ENCODE results near the gene SLAMF8. TPM values are rescaled to one million over a fixed set of nuclear protein-coding genes. Genes with fewer than 3 reads are reported as not detected.

SLAMF8 gene
- under 1 TPM; 0.53 to 0.55 TPM for total RNA-seq

DNA sequence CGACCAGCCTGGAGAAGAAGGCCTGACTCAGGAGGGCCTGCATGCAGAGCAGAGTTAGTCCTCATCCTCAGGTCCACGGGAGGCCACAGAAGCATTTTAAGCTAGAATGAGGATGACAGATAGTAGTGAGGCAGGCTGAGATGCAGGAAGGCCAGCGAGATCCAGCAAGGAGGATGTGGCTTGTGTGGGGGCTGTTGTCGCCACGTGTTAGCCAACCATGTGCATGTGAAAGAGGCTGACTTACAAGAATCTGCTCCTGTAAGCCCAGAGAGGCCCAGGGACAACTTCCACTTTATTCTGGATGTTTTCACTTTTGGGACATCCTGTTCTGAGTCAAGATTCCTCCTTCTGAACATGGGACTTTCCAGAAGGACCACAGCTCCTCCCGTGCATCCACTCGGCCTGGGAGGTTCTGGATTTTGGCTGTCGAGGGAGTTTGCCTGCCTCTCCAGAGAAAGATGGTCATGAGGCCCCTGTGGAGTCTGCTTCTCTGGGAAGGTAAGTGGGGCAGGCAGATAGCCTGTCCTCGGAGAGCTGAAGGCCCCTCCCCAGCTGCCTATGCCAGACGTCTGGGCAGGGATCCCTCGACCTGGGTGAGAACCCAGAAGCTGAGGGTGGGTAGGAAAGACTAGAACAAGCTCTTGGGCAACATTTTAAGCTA, at the start of gene SLAMF8:
Gene SLAMF8, plus strand, starts transcription at position 433 of the 661 bp plus-strand sequence. Its CDS starts 26 bp downstream, at position 459.
- CTCF ChIA-PET: interaction anchor here (1.1 kb wide), 1 partner anchor 66 kb away, joined by 3 read pairs; no protein-coding TSS in a partner anchor
- DNase-seq: peak; percentile 83
- intact Hi-C loops (cut with micrococcal nuclease): loop anchor here (2.0 kb wide), 1 partner anchor 28 kb away; no protein-coding TSS in a partner anchor
- peaks cover 5% of the 10 kb centered on the region for H3K9me3 Mint-ChIP-seq
- POLR2A ChIA-PET: no interaction called here
- no peak within 1 kb of the TSS for H3K4me3 Mint-ChIP-seq
- peaks cover 42% of the 10 kb centered on the region for H3K4me1 Mint-ChIP-seq (ENCODE audit: low read depth)
- H3K27ac Mint-ChIP-seq: peak within 1 kb of the TSS; percentile 13
- H3K36me3 Mint-ChIP-seq: peaks cover 6% of the 10 kb centered on the region
- H3K27me3 Mint-ChIP-seq: no peaks in the 10 kb centered on the region

DNA sequence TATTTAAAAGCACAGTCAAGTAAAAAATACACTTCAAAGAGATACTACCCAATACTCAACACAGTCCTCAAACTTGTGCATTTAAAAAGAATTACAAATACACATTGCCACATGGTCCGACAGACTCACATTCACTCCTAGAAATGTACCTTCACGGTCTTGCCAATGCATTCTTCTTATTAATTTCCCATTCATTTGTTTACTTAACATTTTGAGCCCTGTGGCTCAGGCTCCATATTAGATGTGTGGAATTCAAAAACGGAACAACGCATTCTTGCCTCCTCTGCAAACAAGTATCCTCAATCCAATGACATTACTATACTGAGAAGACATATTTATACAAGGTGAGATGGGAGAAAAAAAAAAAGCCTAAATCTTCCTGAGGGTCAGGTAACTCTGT, 48.4 kb upstream of the SLAMF8 start:
- CTCF ChIA-PET: interaction anchor here (2.1 kb wide), 2 partner anchors 21 to 112 kb away, joined by 8 to 10 read pairs; no protein-coding TSS in a partner anchor
- Mint-ChIP-seq H3K9me3 (no peaks in the 10 kb centered on the region), H3K27ac (no peak overlapping the region), H3K36me3 (no peaks in the 10 kb centered on the region), H3K4me1 (ENCODE audit: low read depth) (peaks cover 5% of the 10 kb centered on the region), H3K4me3 (no peak overlapping the region), H3K27me3 (no peaks in the 10 kb centered on the region)
- intact Hi-C loops (cut with micrococcal nuclease): no loop called here
- POLR2A ChIA-PET: no interaction called here
- no peak for DNase-seq

DNA sequence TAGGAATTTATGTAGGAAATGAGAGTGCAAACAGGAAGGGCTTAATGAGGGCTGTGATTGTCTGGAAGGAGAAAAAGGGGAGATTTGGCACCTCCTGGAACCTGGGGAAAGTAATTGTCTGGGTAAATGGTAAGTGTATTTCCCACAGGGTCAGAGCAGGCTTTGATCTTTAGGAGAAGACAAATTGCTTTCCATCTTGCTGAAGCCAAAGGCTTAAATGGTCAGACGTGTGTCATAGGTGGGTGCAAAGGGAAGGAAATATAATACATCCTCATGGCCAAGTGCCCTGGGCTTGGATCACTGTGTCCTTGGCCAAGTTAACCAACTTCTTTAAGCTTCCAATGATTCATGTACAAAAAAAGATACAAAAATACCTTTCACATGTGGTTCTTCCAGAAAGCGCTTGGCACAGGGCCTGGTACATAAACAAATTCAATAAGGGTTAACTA, 47.2 kb upstream of the SLAMF8 start:
- intact Hi-C loops (cut with micrococcal nuclease): no loop called here
- no peaks in the 10 kb centered on the region for H3K9me3 Mint-ChIP-seq
- H3K4me1 Mint-ChIP-seq (ENCODE audit: low read depth): peaks cover 5% of the 10 kb centered on the region
- ChIA-PET CTCF (interaction anchor here (1.0 kb wide), 1 partner anchor 114 kb away, joined by 3 read pairs; no protein-coding TSS in a partner anchor), POLR2A (no interaction called here)
- no peaks in the 10 kb centered on the region for H3K27me3 Mint-ChIP-seq
- H3K27ac Mint-ChIP-seq: no peak overlapping the region
- DNase-seq: no peak
- H3K4me3 Mint-ChIP-seq: no peak overlapping the region
- no peaks in the 10 kb centered on the region for H3K36me3 Mint-ChIP-seq

DNA sequence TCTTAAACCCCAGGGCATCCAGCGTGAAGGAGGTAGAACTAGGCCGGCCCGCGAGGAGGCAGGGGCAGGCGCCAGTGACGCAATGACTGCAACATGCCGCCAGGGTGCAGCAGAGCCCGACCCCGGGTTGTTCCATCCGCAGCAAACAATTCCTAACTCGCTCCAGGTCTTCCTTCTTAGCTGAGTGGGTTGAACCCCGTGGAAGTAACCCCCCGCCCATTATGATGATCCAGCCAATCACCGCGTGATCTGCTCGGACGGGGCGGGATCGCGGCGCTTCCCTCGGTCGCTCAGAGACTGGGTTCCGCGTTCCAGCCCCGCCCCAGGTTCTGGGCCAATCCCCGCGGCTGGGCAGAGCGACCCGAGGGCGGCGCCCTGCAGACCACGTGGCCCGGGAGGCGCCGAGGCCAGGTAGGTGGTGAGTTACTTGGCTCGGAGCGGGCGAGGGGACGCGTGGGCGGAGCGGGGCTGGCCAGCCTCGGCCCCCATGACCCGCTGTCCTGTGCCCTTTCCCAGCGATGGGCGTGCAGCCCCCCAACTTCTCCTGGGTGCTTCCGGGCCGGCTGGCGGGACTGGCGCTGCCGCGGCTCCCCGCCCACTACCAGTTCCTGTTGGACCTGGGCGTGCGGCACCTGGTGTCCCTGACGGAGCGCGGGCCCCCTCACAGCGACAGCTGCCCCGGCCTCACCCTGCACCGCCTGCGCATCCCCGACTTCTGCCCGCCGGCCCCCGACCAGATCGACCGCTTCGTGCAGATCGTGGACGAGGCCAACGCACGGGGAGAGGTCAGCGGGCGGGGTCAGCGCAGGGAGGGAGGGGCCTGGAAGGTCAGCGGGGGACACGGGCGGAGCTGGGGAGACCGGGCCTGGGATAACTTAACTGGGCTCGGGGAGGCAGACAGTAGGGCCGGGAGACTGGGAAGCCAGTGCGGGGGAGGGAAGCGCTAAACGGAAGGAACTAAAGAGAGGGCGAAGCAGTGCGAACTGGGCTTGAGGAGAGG, 45.8 kb upstream of the SLAMF8 start, which contains the start of gene DUSP23:
Gene DUSP23, plus strand, starts transcription at position 380 of the 1,000 bp plus-strand sequence. Its CDS starts 139 bp downstream, at position 519.
- H3K4me3 Mint-ChIP-seq: peak within 1 kb of the TSS; percentile 78
- no peaks in the 10 kb centered on the region for H3K36me3 Mint-ChIP-seq
- intact Hi-C loops (cut with micrococcal nuclease): loop anchor here (1.0 to 2.0 kb wide), 6 partner anchors 17 to 250 kb away; partner anchors contain the start of gene PIGM
- H3K9me3 Mint-ChIP-seq: no peaks in the 10 kb centered on the region
- DNase-seq: peak; percentile 98
- POLR2A ChIA-PET: interaction anchor here (0.8 to 1.1 kb wide), 3 partner anchors 73 to 144 kb away, joined by 3 to 4 read pairs (median 3); partner anchors contain the start of gene TAGLN2
- CTCF ChIA-PET: interaction anchor here (0.6 to 2.9 kb wide), 7 partner anchors 9 to 250 kb away, joined by 3 to 28 read pairs (median 8); no protein-coding TSS in a partner anchor
- no peaks in the 10 kb centered on the region for H3K27me3 Mint-ChIP-seq
- H3K4me1 Mint-ChIP-seq (ENCODE audit: low read depth): peaks cover 5% of the 10 kb centered on the region
- peak within 1 kb of the TSS; percentile 25 for H3K27ac Mint-ChIP-seq

DNA sequence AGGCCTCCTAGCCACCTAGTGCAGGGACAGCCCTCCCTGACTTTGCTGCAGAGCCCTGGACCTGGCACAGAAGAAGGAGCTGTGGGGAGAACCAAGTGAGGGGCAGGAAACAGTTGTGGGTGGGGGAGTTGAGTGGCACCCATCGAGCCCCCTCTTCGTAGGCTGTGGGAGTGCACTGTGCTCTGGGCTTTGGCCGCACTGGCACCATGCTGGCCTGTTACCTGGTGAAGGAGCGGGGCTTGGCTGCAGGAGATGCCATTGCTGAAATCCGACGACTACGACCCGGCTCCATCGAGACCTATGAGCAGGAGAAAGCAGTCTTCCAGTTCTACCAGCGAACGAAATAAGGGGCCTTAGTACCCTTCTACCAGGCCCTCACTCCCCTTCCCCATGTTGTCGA, 44.7 kb upstream of the SLAMF8 start:
- Mint-ChIP-seq H3K36me3 (no peaks in the 10 kb centered on the region), H3K27ac (no peak overlapping the region), H3K4me3 (peak overlapping the region; percentile 78), H3K4me1 (ENCODE audit: low read depth) (peaks cover 5% of the 10 kb centered on the region), H3K27me3 (no peaks in the 10 kb centered on the region), H3K9me3 (no peaks in the 10 kb centered on the region)
- ChIA-PET POLR2A (interaction anchor here (0.7 to 1.1 kb wide), 3 partner anchors 46 to 130 kb away, joined by 3 to 4 read pairs (median 3); no protein-coding TSS in a partner anchor), CTCF (interaction anchor here (2.9 kb wide), 3 partner anchors 17 to 111 kb away, joined by 22 to 28 read pairs (median 26); no protein-coding TSS in a partner anchor)
- DNase-seq: no peak
- intact Hi-C loops (cut with micrococcal nuclease): loop anchor here (2.0 kb wide), 1 partner anchor 73 kb away; no protein-coding TSS in a partner anchor

DNA sequence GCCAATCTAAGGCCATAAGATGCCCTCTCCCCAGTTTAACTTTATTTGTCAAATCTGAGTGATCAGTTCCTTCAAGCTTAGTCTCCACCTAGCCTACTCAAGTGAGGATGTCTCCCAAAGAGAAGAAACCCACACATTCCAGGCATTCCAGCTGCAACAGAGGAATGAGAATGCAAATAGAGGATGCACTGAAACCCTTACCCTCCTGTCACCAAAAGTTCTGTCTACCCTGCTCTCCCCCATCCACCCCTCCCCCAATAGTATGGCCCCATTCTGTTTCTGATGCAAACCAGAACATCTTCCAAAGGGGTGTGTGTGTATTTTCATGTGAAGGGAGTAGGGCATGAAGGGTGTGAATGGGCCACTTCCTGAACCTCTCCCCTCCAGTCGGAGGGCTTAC, 42.9 kb upstream of the SLAMF8 start:
- H3K27ac Mint-ChIP-seq: no peak overlapping the region
- H3K9me3 Mint-ChIP-seq: no peaks in the 10 kb centered on the region
- DNase-seq: no peak
- no peaks in the 10 kb centered on the region for H3K36me3 Mint-ChIP-seq
- ChIA-PET POLR2A (no interaction called here), CTCF (no interaction called here)
- peaks cover 5% of the 10 kb centered on the region for H3K4me1 Mint-ChIP-seq (ENCODE audit: low read depth)
- no peak overlapping the region for H3K4me3 Mint-ChIP-seq
- intact Hi-C loops (cut with micrococcal nuclease): no loop called here
- no peaks in the 10 kb centered on the region for H3K27me3 Mint-ChIP-seq

DNA sequence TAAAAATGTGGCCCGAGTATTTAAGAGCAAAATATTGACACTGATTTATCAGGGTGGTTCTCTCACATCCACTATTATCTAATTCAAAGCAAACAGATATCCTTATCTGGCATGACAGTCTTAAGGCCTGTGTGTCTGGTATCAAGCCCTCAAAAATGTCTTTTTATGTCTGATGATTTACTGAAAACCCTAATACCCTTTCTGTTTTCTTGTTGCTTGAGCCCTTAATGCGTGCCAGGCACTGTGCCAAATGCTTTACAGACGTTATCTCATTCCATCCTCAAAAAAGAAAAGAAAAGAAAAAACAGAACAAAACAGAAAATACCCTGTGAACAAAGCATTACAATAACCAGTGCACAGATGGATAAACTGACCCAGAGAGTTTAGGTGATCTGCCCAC, 40.2 kb upstream of the SLAMF8 start:
- Mint-ChIP-seq H3K27ac (no peak overlapping the region), H3K27me3 (peaks cover 4% of the 10 kb centered on the region), H3K36me3 (no peaks in the 10 kb centered on the region), H3K4me1 (ENCODE audit: low read depth) (peaks cover 3% of the 10 kb centered on the region), H3K9me3 (no peaks in the 10 kb centered on the region), H3K4me3 (no peak overlapping the region)
- intact Hi-C loops (cut with micrococcal nuclease): no loop called here
- ChIA-PET CTCF (interaction anchor here (5.6 kb wide), 1 partner anchor 12 kb away, joined by 26 read pairs; no protein-coding TSS in a partner anchor), POLR2A (no interaction called here)
- DNase-seq: no peak

DNA sequence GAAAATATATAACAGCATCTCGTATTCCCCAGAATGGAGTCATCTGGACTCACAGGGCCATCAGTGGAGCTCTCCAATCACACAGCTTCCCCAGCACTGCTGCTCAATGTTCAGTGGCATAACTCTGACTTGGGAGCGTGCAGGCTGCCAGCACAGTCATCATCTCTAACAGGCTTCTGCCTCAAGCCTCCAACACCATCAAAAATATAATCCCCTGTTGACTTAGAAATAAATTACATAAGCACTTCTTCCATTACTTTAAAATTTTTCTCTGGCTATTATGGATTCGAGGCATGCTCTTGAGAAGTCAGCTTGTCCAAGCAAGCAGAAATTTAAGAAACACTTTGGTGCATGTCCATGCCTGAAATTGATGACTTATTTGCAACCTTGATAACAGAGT, 39.7 kb upstream of the SLAMF8 start:
- intact Hi-C loops (cut with micrococcal nuclease): no loop called here
- peaks cover 4% of the 10 kb centered on the region for H3K27me3 Mint-ChIP-seq
- H3K4me1 Mint-ChIP-seq (ENCODE audit: low read depth): no peaks in the 10 kb centered on the region
- CTCF ChIA-PET: interaction anchor here (2.1 to 5.6 kb wide), 2 partner anchors 11 to 106 kb away, joined by 4 to 26 read pairs; no protein-coding TSS in a partner anchor
- DNase-seq: no peak
- POLR2A ChIA-PET: no interaction called here
- H3K4me3 Mint-ChIP-seq: no peak overlapping the region
- no peaks in the 10 kb centered on the region for H3K36me3 Mint-ChIP-seq
- no peaks in the 10 kb centered on the region for H3K9me3 Mint-ChIP-seq
- no peak overlapping the region for H3K27ac Mint-ChIP-seq

DNA sequence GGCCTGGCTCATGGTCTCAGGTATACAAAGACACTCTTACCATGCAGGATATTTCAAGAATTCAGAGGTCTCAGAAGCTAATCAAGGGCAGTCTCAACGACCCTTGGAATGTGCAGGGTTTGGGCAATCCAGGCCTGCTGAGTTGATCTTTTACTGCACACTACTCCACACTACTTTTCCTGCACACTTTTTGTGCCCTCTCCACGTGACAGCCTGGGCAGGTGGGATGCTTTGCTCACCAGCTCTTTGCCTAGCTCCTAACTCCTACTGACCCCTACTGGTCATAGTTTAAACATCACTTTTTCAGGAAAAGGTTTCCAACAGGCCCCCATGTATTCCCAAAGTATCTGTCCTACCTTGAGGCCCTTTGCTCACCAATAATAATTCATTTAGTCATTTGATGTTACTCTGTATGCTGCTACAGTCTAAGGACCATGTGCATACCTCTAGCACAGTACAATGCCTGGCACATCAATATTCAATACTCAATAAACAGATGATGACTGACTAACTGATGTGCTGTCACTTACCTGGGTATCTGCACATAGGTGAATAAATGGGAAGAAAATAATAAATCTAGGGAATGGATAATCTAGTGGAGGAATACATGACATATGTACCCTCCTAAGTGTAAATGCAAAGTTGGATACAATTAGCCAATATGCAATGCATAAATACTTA, 36.3 kb upstream of the SLAMF8 start:
- Mint-ChIP-seq H3K36me3 (no peaks in the 10 kb centered on the region), H3K4me1 (ENCODE audit: low read depth) (no peaks in the 10 kb centered on the region), H3K27ac (no peak overlapping the region), H3K9me3 (no peaks in the 10 kb centered on the region), H3K27me3 (peaks cover 8% of the 10 kb centered on the region), H3K4me3 (no peak overlapping the region)
- ChIA-PET POLR2A (no interaction called here), CTCF (interaction anchor here (0.8 to 5.6 kb wide), 13 partner anchors 8 to 115 kb away, joined by 3 to 26 read pairs (median 4); partner anchors contain the start of gene DUSP23)
- no peak for DNase-seq
- intact Hi-C loops (cut with micrococcal nuclease): loop anchor here (10.0 kb wide), 1 partner anchor 656 kb away; no protein-coding TSS in a partner anchor

DNA sequence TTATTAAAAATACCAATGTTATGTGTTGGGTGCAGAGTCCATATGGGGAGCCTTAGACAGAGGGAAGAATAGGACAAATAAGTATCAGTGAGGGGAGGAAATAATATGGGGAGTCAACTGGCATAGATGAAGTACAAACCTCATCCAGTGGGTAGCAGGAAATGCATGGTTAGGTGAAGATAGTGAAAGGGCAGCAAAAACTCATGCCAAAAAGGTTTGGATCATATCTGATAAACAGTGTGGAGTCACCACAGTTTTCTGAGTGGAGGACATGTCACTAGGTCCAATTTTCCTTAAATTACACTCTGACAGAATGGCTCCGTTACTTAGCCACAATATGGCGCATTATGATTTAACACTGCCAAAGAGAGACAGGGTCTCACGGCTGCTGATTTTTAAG, 35.6 kb upstream of the SLAMF8 start:
- no peaks in the 10 kb centered on the region for H3K9me3 Mint-ChIP-seq
- POLR2A ChIA-PET: no interaction called here
- intact Hi-C loops (cut with micrococcal nuclease): loop anchor here (10.0 kb wide), 1 partner anchor 656 kb away; no protein-coding TSS in a partner anchor
- no peaks in the 10 kb centered on the region for H3K36me3 Mint-ChIP-seq
- no peak overlapping the region for H3K27ac Mint-ChIP-seq
- no peak for DNase-seq
- CTCF ChIA-PET: no interaction called here
- no peak overlapping the region for H3K4me3 Mint-ChIP-seq
- H3K27me3 Mint-ChIP-seq: peaks cover 8% of the 10 kb centered on the region
- no peaks in the 10 kb centered on the region for H3K4me1 Mint-ChIP-seq (ENCODE audit: low read depth)

DNA sequence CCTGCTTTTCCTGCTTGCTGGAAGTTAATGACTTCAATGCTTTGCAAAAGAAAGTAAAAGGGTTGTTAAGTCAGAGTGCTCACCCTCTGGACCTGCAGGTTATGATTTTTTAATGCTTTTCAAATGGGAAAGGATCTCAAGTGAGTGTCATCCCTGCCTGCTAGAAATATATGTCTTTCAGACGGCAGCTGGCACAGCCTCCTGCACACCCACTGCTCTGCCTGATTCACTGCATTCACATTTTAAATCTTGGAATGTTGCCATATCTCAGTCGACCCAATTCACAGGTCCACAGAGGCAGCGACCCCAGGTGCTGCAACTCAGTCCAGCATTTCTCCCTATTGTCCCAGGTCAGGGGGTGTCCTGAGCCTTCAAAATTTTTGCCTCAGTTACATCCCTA, 35.2 kb upstream of the SLAMF8 start:
- intact Hi-C loops (cut with micrococcal nuclease): loop anchor here (10.0 kb wide), 1 partner anchor 657 kb away; no protein-coding TSS in a partner anchor
- CTCF ChIA-PET: no interaction called here
- POLR2A ChIA-PET: no interaction called here

More for the DNA sequence above, 35.2 kb upstream of the SLAMF8 start:
- Mint-ChIP-seq H3K9me3 (no peaks in the 10 kb centered on the region), H3K4me3 (no peak overlapping the region), H3K27me3 (peaks cover 8% of the 10 kb centered on the region), H3K4me1 (ENCODE audit: low read depth) (no peaks in the 10 kb centered on the region), H3K27ac (no peak overlapping the region), H3K36me3 (no peaks in the 10 kb centered on the region)
- no peak for DNase-seq

Measured in activated CD4-positive, alpha-beta memory T cell treated with anti-CD3 and anti-CD28 coated beads for 36 hours (primary cell).